Keratinocyte (primary cell): ENCODE results near the gene ST6GAL1.

ENCODE experiments used
- CTCF ChIP-seq, 3 experiments: IDR thresholded peaks in 1 of 3; conservative IDR thresholded peaks in 1 of 3; optimal IDR thresholded peaks in 1 of 3; 2 replicates in 2 of 3; 3 replicates in 1 of 3; pipeline versions ENCODE3 to v1.5.1; 2011; ENCODE audit warnings: low read length in 3 of 3, mild to moderate bottlenecking in 3 of 3, moderate library complexity in 2 of 3, control low read depth in 1 of 3, inconsistent platforms in 1 of 3; ENCODE audit not compliant: insufficient read depth in 2 of 3; ENCODE audit errors: extremely low read depth in 1 of 3
- EZH2 ChIP-seq: IDR thresholded peaks from one replicate; pipeline ENCODE4 v1.6.1; 2012; ENCODE audit warnings: inconsistent platforms, mild to moderate bottlenecking, low read length, moderate library complexity

GRCh38 chr3:187122261-187122660, 191.9 kb downstream of the ST6GAL1 start:
- TF ChIP-seq CTCF (optimal IDR thresholded peaks at IDR 0.05 in 1 of 3, IDR thresholded peaks at IDR 0.05 in 1 of 3, conservative IDR thresholded peaks at IDR 0.05 in 1 of 3; ENCODE audit: extremely low read depth in 1 of 3, insufficient read depth in 2 of 3, low read length in 3 of 3): no peak
- TF ChIP-seq EZH2: no peak
